Colon (tissue), 2 donors: ENCODE results near the gene COL6A2.
"Not testable (repeated sequence)": the region's sequence is repeated elsewhere in the genome, so short reads cannot be mapped to it uniquely, and the experiment has no call there.

ENCODE experiments used
- FAIRE-seq: peaks from 2 replicates; lab custom pipeline; 2012; peaks lifted over from hg19 to GRCh38; lab: Jason Lieb, UNC
- donor health status: control.
- donor health status: control.

COL6A2 gene

GRCh38 chr21:46061063-46061462 lies 36.8 kb upstream of the COL6A2 start:
- no peak for FAIRE-seq

DNA sequence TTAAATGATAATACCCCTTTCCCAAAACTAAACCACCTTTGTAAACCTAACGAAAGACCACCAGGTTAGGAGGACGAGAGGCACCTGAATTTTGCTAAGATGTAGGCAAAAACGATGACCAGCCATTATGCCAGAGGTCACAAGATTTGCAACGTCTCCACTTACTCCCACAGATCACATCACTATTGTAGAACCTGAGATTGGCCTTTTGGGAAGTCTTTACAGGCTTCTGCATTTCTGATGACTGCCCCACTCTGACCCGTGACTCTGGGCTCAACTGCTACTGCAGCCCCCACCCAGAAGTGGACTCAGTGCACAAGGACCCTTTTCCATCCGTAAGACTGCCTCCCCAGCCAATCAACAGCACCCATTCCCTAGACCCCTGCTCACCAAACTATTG lies 36.4 kb upstream of the COL6A2 start:
- no peak for FAIRE-seq

- no peak for FAIRE-seq
Measured at GRCh38 chr21:46061950-46062349, 36.0 kb upstream of the COL6A2 start.

DNA sequence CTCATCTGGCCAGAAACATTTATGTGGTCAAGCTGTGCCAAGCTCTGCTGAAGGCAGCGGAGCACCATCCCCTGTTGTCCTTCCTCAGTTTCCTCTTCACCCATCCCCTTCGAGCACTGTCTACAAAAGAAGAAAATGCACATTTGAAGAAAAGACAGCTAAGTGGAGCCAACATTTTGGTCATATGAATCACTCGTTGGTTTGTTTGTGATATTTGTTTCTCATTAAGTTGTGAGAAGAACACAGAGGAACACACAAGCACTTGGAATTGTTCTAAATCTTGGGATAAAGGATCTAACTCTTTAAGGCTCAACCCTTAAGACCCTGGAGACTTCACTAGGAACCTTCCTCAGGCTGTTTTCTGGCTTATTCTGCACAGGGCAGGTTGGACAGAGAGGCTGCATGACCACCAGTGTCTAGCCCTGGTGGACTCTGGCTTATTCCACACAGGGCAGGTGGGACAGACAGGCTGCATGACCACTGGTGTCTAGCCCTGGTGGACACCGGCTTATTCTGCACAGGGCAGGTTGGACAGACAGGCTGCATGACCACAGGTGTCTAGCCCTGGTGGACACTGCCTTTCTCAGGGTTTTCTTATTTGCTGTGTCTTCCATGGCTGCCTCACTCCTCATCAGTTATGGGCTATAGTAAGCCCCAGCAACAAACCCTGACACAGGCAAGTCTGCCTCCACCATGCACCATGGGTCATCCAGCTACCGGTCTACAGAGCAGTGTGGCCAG lies 35.3 kb upstream of the COL6A2 start:
- no peak for FAIRE-seq

DNA sequence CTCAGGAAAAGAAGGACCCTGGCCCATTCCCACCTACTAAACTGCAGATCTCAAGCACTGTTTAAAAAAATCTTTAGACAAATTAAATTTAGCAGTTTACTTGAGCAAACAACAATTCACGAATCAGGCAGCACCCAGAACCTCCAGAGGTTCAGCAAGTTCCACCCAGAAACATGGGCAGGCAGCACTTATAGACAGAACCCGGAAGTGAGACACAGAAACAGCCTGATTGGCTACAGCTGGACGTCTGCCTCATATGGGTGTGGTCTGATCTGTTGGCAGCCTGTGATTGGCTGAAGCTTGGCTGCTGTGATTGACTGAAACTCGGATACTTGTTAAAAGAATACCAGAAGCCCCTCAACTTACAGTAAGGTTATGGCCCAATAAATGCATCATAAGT lies 34.7 kb upstream of the COL6A2 start:
- FAIRE-seq = no peak

DNA sequence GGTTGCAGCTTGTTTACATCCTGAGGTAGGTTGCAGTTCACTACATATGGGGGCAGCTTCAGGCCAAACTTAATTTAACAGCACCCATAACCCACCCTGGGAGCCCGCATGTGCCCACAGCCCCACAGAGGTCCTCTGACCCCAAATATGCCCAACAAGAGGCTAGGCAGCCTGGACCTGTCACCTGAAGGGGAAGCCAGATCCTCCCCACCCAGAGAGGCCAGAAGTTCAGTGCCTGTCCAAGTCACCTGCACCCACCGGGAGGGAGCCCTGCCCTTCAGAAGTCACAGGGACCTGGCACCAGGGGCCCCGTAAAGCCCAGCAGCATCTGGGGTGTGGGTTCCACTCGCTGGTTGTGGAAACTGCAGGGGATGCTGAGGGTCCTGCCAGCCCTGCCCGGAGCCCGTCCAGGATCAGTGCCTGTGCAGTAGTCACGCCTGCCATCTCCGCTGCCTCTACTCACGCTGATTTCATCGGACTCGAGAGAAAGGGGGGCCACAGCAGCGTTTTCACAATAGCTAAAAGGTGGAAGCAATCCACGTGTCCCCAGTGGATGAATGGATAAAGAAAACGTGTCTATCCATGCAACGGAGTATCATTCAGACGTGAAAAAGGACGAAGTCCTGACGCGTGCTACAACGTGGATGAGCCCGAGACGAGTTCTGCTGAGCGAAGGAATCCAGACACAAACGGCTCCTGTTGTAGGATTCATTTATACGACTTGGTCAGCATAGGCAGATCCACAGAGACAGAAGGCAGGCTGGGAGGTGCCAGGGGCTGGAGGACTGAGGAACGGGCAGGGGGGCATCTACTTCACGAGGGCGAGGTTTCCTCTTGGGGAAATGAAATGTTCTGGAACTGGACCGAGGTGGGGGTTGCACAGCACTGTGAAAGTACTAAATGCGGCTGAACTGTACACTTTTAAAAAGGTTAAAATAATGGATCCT lies 33.9 kb upstream of the COL6A2 start:
- FAIRE-seq = no peak

- FAIRE-seq = no peak
Measured at GRCh38 chr21:46064870-46065214, 33.1 kb upstream of the COL6A2 start.

DNA sequence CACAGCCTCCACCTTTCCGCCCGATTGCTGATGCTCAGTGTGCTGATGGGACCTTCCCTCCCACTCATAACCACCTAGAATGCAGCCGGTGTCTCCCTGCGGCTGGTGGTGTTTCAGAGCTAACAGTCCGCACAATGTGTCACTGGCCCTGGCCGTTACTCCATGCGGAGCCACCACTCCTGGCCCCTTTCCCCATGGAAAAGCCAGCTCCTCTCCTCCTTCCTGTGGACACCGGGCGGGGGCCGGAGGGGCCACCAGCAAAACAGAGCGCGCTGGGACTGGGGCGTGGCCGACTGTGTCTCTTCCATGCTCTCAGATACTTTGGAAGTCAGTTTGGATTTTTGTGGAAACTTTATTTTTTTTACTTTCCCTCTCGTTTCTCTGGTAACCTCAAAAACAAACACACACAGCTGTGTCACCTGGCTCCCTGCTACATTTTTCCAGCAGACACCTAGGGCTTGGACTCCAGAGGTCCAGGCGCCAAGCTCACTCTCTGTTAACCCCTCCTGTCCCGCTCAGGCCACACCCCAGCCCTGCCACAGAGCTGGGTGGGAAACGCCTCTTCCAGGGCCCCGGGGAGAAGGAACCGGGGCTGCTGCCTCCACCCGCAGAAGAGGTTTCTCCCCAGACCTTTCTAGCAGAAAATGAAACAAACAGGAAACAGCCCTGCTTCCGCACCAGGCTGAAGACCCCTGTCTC lies 32.5 kb upstream of the COL6A2 start:
- FAIRE-seq = no peak

- no peak for FAIRE-seq
Measured at GRCh38 chr21:46065914-46066551, 31.9 kb upstream of the COL6A2 start.

DNA sequence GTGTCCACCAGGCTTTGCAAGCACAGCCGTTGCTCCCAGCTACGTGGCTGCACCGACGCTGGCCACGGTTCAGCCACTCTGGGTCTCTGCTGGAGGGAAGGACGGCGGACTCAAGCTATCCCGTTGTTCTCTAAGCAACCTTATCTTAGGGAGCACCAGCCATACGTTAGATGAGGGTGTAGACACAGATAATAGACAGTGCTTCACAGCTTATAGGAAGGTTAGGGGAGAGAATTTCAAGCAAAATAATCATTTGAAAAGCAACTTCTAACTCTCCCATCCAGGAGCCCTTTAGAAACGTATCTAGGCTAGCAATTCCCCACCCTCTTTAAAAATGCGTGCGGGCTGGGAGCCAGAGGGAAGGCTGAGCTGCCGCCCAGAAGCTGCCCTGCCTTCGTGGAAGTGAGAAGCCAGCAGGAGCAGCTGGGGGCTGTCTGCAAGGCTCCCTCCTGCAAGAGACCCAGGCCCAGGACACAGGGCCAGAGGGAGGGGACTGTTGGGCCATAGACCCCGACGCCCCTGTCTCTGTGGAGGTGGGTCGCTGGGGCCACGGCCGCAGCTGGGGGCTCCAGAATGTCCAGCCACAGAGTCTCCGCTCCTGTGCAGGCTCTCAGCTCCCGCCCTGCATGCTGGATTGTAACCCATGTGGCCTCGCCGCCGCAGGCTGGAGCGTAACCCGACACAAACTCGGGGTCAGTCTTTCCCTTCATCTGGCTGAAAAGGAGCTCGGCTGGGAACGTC lies 31.2 kb upstream of the COL6A2 start:
- no peak for FAIRE-seq

GRCh38 chr21:46067505-46068201 lies 30.3 kb upstream of the COL6A2 start:
- no peak for FAIRE-seq

- FAIRE-seq = no peak
Measured at GRCh38 chr21:46068516-46069079, 29.3 kb upstream of the COL6A2 start.

DNA sequence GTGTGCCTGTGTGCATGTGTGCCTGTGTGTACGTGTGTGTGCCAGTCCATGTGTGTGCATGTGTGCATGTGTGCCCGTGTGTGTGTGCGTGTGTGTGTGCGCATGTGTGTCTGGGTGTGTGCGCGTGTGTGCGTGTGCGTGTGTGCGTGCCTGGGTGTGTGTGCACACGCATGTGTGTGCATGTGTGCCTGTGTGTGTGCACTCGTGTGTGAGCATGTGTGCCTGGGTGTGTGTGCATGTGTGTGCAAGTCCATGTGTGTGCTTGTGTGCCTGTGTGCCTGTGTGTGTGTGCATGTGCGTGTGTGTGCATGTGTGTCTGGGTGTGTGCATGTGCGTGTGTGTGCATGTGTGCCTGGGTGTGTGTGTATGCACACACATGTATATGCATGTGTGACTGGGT lies 28.7 kb upstream of the COL6A2 start:
- no peak for FAIRE-seq

DNA sequence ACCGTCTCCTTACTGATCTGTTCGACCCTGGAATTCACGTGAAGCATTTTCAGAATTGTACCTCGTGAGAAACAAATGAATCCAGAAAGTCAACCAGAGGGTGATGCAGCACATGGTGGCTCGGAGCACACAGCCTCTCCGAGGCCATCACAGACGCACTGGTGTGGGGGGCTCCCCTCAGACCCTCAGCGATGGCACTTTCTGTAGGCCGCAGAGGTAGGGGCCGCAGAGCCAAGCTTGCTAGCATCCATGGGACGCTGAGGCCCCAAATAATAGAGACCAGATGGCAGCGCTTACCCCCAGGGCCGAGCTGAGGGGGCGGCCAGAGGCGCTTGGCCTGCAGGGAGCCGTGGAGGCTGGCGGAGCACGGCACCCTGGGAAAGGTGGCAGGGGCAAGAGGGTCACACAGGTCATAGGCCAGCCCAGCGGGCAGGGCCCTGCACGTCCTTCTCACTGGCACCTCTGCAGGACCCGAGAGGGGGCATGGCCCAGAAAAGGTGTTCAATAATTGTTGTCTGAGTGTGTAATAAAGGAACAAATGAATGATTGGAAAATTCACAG lies 28.1 kb upstream of the COL6A2 start:
- no peak for FAIRE-seq

GRCh38 chr21:46071082-46071481 lies 26.8 kb upstream of the COL6A2 start:
- FAIRE-seq = no peak

DNA sequence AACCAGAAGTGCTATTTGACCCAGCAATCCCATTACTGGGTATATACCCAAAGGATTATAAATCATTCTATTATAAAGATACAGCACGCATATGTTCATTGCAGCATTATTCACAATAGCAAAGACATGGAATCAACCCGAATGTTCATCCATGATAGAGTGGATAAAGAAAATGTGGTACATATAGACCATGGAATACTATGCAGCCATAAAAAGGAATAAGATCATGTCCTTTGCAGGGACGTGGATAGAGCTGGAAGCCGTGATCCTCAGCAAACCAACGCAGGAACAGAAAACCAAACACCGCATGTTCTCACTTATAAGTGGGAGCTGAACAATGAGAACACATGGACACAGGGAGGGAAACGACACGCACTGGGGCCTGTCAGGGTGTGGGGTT lies 21.2 kb upstream of the COL6A2 start:
- not testable (repeated sequence) for FAIRE-seq

- no peak for FAIRE-seq
Measured at GRCh38 chr21:46077674-46078101, 20.2 kb upstream of the COL6A2 start.

DNA sequence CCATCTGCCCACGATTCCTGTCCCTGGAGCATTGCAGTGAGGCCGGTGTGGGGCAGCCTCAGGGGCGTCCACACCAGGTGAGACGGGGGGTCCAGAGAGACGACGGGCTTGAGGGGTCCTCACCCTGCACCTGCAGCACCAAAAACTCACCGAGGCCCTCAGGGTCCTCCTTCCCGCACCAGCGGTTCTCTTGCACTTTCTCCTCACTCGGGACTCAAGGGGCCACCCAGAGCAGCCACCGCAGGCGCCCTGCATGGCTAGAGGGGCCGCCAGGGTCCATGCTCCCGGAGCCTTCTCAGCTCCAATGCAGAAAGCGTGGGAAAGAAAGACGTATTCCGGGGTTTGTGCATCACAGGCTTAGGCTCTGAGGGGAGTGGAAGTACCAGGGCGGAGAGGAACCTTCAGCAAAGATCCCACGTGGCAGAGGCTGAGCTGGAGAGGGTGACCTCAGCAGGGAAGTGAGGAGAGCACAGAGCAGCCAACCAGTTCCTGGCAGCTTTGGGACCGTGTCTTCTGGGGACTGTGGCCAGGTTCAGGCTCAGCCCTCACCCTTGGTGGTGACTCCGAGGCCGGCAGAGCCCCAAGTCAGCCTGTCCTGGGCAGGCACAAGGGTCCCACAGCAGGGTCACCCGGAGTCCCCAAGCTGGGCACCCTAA lies 19.5 kb upstream of the COL6A2 start:
- FAIRE-seq = no peak

GRCh38 chr21:46078978-46079351 lies 18.9 kb upstream of the COL6A2 start:
- no peak for FAIRE-seq
